Stimulated activated CD4-positive, alpha-beta T cell treated with anti-CD3 and anti-CD28 coated beads, Interleukin-4, amount 100 ng/mL, for 1 hour (primary cell): ENCODE measurements around the gene FAM3B.

Experiments
- DNase-seq: peaks from one replicate; pipeline ENCODE4 v3.0.0-alpha.2; 2020

FAM3B gene

DNA sequence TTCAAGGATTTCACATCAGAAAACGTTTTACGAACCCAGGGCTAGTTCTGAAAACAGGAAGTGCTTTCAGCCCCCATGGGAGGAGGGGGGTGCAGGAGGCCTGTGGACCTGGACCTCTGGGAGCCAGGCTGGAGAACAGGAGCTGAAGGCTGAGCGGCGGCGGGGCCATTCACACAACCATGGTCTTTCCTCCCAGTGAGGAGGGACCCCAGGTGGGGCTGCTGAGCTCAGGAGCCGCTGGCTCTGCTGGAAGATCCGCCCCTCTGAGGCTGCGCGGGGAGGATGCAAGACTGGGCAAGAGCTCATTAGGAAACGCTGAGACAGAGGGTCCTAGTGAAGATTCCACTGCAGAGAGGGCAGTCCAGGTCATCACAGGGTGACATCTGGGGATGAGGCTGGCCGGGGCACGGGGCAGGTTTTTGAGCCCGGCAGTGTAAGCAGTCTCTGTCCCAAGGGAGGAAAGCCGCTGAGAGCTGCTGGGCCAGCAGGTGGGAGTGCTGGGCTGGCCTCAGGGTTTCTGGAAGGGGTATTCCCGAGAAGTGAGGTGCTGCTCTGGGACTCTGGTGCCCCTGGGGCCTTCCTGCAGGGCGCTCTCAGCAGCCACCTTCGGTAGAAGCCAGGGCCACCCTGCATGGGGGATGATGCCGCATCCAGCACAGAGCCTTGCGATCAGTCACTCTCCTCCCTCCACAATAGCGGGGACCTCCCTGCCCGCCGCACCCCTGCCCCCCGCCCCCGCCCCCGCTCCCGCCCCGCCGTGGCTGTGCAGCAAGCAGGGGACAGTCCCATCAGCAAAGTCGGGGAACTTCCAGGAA, 52.7 kb downstream of the FAM3B start:
- DNase-seq: peak; percentile 36

DNA sequence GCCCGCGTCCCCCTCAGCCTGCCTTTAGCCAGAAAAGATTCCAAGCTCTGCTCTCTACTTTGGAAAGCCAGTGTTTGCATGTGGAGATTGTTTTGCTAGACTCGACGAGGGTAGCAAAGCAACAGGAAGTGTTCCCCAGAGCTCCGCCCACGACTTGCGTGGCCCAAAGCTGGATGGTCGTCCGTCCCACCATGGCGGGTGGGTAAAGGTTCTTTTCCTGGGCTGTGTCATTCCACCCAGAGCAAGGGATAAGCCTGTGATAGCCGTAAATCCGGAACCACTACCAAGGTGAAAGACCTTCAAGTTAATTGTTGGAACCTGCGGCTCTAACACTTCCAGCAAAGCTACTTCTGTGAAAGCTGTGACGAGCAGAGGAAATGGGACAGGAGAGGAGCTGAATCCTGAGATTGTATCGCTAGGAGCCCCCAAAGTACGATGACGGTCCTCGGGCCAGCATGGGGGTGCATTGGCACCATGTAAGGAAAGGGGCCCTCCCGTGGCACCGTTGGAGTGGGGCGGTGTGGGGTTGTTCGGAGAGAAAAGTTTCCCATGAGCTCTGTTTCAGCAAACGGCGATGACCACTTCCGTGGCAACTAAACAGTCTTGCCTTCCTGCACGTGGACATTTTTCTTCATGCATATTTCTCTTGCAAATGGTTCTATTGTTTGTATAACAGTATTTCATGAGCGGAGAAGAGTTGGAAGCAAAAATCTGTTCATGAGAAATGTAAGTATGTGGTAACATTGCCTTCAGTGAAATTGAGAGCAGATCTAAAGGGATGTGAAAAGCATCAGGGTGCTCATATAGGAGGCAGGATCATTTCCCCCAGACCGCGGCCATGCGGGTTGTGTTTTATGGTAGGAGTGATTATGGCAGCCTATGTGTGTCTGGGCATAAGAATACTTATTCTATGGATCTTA, 53.6 kb downstream of the FAM3B start:
- DNase-seq: peak; percentile 34

DNA sequence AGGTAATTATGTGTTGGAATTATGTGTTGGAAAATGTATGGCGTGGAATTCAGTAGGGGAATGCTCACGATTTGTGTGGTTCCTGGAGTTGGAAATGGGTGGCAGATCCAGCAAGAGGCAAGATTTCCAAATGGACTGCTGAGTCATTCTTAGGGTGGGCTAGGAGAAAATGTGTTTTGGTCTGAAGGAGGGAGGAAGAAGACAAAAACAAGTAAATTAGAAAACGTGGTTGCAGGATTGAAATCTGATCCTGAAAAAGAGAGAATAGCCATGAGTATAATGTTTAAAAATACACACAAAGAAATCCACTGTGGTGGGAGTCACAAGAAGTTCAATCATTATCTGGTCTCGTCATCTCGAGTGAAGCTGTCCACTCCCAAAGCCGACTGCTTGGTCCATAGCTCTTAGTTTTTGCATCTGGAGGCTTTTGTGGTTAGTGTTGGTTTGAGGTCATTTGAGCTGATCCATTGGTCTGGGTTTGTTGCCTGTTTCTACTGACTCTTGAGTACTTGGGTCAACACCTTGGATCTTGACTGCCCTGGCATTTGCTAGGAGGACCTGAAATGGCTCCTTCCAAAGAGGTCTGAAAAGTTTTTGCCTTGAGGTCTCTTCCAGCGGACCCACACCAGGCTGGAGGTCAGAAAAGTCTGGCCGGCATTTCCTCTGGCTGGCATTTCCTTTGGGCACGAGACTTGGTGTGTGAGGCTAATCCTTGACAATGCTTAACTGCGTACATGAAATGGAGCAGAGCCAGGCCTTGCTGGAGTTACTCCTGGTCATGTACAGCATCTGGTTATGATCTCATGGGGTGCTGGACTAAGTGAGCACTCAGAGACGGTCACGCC, 54.5 kb downstream of the FAM3B start:
- DNase-seq: no peak

DNA sequence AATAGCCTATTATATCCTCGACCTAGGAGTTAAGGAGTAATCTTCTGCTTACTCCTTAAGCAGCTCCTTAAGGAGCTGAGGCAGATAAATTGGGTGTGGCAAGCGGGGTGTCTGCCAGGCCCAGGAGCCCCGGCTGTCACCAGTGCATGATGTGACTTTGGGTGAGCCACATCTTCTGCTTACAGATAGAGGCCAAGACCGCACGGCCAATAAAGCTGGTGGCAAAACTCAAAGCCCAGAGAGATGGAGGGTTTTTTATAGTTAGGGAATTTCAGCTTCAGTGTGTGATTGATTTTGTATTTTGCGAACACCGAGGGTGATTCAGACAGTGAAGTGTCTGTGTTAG, 55.1 kb downstream of the FAM3B start:
- DNase-seq: no peak

DNA sequence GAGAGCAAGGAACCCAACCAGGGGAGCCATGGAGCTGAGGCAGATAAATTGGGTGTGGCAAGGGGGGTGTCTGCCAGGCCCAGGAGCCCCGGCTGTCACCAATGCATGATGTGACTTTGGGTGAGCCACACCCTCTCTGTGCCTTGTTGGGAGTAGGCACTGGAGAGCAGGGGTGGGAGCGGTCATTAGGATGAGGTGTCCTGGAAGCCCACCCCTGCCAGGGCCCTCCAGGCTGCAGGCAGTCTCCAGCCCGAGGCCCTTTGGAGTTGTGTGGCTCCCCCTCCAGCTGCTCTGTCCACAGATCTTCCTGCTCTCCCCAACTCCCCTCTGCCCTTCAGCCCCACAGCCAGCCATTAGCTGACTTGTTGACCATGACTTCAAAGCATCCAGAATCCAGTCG, 56.7 kb downstream of the FAM3B start:
- no peak for DNase-seq

DNA sequence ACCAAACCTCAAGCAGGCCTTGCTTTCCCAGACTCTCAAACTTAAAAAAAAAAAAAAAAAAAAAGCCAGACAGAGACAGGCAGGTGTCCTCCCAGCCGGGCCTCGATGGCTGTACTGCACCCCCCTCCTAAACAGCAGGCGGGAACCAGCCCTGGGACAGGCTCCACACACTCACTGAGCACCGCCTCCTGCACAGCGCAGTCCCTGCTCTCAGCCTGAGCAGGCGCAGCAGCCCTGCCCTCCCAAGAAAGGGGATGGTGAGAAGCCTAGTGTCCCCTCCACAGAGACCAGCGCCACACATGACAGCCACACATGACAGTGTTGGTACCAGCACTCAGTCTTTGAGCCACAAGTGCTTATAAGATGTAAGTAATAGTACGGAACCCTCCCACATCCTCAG, 57.2 kb downstream of the FAM3B start:
- DNase-seq: no peak

DNA sequence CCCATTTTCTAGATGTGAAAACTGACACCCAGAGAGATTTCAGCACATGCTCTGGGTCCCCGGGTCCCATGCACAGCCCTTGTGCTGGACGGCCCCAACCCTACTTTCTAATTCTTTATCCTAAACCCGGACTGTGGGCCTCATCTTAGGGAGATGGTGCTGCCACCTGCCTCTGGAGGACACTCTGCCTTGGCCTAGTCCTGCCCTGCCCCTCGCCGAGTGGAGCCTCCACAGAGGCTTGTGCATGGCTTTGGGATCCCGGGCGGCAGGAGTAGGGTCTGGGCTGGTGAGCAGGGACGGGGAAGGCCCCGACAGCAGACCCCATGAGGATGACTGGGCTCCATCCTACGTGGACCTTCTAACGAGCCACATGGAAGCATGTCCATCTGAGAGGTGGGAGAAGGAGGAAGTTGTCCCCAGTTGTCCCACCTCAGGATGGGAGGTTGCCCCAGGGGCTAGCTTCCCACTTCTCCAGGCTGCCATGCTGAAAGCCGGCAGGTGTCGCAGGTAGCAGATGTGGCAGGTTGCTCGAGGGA, 57.6 kb downstream of the FAM3B start:
- DNase-seq: no peak

DNA sequence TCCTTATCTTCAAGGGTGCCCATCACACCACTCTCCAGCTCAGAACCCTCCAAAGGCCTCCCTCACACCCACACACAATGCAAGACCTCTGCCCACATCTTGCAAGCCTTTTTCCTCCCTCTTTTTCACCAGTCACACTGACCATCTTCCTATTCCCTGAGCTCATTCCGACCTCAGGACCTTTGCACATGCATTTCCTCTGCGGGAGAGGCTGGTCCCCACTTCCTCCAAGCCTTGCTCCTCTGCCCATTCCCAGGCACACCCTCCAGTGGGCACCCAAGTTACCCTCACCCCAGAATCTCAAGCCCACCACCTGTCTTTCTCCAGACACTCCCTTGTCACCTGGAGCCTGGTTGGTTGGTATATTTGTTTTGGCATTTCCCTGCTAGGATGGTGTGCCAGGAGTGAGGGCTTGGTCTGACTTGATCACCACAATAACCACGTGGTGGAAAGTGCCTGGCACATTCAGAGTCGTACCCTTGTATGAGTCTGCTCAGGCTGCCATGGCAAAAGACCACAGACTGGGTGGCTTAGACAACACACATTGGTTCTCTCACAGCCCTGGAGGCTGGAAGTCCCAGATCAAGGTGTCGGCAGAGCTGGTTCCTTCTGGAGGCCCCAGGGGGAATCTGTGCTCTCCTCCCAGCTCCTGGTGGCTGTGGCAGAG, 58.4 kb downstream of the FAM3B start:
- no peak for DNase-seq

DNA sequence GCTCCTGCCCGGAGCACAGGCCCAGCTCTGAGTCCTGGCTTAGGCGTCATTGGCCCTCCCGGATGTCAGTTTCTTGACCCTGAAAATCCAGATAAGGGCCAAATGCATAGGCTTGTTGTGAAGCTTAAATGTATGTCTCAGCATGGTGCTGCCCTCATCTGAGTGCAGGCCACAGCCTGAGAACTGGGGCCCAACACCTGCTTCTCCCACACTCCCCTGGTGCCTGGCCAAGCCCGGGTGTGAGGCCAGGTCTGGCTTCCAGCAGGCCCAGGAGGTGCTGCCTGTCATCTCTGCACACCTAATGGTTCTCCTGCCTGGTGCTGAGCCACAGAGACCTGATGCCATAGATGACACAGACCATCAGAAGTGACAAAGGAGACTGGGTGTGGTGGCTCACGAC, 59.3 kb downstream of the FAM3B start:
- DNase-seq: no peak

DNA sequence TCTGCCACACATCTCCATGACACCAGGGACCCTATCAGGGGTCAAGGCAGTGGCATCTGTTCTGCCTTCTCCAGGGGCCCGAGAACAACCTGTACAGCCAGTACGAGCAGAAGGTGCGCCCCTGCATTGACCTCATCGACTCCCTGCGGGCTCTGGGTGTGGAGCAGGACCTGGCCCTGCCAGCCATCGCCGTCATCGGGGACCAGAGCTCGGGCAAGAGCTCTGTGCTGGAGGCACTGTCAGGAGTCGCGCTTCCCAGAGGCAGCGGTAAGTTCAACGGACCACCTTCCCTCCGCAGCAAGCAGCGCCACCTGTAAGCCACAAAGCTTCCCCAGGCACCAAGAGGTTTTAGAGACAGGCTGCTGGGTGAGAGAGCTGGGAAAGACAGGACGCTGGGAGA, 61.1 kb downstream of the FAM3B start:
- DNase-seq: no peak

DNA sequence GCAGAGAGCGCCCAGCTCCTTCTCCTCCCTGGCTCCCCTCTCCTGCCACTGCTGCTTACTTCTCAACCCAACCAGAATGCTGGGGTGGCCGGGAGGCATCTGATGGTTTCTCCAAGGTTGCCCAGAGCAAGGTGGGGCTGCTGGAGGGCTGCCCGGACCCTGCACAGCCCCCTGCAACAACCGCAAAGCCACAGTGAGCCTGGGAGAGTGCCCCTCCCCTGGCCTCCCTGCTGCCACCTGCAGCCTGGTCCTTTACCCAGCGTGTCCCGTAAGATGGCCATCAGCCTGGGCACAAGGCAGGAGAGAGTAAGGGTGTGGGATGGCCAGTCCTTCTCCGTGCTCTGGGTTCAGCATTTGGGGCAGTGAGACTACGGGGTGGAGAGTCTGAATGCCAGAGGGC, 62.2 kb downstream of the FAM3B start:
- DNase-seq: no peak

DNA sequence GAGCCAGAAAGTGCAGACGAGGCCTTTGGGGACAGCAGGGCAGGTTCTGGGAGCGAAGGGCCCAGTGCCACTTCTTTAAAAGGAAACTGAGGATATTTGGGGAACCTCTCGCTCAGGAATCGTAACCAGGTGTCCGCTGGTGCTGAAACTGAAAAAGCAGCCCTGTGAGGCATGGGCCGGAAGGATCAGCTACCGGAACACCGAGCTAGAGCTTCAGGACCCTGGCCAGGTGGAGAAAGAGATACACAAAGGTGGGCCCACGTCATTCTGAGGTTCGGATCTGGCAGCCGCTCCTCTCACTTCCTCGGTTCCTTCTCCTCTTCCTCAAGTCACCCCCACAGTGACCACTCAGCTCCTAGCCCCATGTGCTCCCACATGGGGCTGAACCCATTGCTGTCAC, 63.3 kb downstream of the FAM3B start:
- DNase-seq: no peak

DNA sequence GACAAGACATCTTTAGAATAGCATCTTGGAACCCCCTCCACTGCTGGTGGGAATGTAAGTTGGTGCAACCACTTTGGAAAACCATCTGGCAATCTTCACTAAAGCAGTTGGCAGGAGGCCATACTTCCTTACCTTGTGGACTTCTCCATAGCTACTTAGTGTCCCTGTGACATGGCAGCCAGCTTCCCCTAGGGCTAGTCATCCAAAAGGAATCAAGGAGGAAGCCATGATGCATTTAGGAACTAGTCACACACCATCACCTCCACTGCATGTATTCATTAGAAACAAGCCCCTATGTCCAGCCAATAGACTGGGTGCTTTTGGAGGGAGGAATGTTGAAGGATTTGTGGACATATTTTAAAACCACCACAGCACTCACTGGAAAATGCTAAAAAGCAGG, 65.1 kb downstream of the FAM3B start:
- no peak for DNase-seq

DNA sequence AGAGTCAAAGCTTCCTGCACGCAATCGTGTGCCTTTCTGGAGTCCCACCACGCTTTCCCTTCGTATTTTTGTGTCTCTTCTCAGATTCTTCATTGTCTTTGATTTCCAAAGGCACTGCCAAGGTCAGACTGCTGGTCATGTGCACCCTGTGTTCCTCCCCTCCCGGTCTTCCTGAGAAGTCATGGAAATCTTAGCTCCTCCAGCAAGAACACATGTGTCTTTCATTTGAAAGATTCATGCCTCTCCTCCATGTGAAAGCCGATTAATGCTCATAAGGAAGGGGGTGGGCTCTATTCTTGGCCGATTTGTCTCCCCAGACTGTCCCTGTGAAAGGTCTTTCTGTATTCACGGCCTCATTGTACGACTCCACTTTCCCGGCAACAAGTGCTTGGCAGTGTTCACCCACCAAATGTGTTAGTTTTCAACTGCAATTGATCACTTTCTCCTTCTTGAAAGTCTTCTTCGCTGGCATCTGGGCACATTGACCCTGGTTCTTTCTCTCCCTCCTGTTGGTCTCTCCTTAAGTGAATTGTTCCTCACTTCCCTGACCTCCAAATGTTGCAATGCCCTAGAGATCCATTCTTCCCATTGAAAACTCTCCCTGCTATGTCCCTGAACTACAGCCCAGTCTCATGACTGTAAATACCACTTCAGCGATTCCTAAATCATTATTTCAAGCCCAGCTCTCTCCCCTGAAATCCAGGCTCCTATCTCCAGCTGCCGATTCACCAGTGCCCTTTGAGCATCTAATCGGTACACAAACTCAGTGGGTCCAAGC, 70.6 kb downstream of the FAM3B start:
- no peak for DNase-seq

DNA sequence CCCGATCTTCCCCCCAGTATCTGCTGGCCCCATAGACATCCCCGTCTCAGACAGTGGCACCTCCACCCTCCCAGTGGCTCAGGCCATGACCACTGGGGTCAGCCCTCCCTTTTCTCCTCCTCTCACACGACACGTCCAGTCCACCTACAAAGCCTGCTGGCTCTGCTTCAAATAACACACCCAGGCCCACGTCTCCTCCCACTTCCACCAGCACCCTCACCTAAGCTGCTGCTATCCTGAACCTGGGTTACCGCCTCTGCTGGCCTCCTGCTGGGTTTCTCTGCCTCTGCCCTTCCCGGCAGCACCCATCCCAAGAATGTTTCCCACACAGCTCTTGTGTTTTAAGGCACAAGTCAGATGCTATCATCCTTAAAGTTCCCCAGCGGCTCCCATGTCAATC, 71.2 kb downstream of the FAM3B start:
- no peak for DNase-seq

DNA sequence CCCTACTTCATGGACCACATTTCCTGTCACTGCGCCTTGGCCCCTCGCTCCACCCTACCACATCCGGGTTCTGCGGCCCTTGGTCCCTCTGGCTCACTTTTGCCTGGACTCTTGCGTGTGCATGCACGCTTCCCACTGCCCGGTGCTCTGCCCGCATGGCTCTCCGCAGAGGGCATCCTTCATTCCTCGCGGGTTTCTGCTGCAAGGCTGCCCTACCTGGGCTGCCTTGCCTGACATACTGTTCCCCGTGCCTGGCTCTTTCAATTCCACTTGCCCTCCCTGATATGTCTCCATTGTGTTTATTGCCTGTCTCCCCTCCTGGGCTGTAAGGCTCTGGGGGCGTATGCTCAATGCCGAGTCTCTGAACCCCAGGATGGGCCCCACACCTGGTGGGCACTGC, 71.7 kb downstream of the FAM3B start:
- no peak for DNase-seq

DNA sequence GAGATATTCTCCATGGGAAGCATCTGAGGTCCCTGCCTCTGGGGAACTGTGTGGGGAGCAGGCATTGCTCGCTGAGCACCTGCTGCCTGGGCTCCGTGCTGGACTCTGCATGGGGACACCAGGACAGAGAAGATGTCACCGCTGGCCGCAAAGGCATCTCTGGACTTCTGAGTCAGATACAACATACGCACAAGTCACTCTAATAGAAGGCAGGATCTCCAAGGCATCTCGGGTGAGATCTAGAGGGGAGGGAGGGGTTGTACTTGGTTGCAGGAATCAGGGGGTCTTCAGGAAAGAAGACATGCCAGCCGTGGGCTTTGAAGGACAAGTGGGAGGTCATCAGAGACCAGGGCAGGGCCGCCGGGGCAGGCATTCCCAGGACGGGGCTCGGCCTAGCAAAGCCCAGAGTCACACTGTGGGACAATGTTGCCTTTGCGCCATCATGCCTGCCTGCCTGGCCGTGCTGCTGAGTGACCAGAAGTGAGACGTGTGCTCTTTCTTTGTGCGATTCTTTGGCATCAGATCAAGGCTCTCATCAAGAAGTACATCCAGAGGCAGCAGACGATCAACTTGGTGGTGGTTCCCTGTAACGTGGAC, 73.5 kb downstream of the FAM3B start:
- DNase-seq: no peak

DNA sequence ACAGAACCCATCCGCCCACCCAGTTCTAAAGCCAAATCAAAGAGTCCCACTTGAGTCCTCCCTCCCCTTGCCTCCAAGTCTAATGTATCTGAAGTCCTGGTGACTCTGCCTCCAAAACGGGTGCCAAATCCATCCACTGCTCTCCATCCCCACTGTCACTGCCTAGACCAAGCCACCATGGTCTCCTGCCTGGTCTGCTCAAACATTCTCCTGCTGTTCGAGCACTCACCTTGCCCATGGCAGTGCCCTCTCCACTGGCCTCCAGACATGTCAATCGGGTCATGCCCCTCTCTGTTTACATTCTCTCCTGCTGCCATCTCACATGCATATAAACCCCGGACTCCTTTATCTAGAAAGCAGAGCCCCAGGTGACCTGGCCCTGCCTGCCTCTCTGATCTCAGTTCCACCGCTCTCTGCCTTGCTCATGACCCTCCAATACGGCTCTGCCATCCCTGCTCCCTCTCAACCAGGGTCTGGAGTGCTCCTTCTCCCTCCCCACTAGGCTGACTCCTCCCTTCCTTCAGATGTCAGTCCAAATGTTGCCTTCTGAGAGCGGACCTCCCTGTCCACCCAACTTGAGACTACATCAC, 77.4 kb downstream of the FAM3B start:
- DNase-seq: no peak

DNA sequence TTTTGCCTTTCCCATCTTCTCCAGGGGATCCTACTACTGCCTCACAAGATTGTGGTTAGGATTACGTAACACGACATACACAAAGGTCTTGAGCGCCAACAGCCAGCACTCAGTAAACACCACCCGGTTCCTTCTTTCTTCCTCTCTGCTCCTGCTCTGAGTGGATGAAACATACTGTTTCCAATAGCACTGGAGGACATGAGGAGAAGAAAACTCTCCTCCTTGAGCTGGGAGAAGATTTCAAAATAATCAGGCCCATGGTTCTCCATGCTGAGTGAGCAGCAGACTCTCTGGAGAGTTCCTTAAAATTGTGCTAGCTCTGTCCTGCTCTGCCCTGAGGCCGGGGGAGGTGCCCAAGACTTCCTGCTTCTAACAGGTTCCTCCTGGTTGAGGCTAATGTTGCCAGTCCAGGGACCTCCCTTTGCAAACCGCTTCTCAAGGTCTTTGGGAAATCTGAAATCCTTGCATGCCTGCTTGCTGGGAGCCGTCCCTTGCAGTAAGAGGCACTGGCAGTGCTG, 80.0 kb downstream of the FAM3B start:
- DNase-seq: no peak

DNA sequence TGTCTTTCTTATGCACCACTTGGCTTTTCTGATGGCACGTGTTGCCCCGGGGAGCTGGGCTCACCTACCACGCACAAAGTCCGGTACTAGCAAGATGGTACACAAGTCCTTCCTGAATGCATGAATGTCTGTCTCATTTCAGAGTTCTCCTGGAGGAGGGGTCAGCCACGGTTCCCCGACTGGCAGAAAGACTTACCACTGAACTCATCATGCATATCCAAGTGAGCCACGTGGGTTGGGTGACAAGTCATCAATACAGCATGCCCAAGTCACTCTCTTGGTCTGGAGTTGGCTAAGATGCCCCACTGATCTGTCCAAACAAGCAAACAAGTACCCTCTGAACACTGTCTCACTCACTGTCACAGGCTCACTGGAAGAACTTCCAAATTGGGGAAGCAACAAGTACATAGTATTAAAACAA, 80.9 kb downstream of the FAM3B start:
- no peak for DNase-seq

DNA sequence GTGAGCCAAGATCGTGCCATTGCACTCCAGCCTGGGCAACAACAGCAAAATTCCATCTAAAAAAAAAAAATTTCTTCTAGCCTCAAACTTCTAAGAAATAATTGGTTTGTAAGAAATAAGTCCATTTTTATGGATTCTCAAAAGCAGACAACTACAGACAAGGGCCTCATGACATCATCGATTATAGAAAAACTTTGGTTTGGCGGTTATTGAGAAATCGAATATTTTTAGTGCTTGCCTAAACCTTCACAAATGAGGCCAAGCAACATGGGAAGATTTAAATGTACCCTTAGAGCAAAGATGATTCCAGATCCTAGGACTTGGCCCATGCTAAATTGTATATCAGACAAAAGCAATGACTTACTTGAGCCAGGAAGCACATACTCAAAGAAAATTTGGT, 81.7 kb downstream of the FAM3B start:
- no peak for DNase-seq
